ENCODE results near the gene MYO5B.

DNA sequence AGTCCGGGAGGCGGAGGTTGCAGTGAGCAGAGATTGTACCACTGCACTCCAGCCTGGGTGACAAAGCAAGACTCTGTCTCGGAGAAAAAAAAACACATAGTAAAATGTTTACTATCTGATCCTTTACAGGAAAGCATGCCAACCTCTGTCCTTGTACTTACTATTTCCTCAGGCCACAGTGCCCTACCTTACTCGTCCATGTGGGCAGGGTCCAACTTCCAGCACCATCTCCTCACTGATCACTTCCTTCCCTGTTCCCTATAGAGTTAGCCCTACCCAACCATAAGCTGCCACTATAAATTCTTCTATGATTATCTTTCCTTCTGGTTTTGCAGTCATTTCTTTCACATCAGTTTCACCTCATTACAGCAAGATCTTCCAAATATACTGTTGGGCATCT lies 136.2 kb downstream of the MYO5B start:
- TF ChIP-seq POLR2A (IDR thresholded peaks at IDR 0.05), result no peak
- TF ChIP-seq, protein P1, sequence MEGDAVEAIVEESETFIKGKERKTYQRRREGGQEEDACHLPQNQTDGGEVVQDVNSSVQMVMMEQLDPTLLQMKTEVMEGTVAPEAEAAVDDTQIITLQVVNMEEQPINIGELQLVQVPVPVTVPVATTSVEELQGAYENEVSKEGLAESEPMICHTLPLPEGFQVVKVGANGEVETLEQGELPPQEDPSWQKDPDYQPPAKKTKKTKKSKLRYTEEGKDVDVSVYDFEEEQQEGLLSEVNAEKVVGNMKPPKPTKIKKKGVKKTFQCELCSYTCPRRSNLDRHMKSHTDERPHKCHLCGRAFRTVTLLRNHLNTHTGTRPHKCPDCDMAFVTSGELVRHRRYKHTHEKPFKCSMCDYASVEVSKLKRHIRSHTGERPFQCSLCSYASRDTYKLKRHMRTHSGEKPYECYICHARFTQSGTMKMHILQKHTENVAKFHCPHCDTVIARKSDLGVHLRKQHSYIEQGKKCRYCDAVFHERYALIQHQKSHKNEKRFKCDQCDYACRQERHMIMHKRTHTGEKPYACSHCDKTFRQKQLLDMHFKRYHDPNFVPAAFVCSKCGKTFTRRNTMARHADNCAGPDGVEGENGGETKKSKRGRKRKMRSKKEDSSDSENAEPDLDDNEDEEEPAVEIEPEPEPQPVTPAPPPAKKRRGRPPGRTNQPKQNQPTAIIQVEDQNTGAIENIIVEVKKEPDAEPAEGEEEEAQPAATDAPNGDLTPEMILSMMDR (IDR thresholded peaks at IDR 0.05), result no peak
